IPS-18c (cell line): ENCODE results near the gene LIPE.

Source experiments
- H3K4me3 ChIP-seq: 2 replicates; pipeline ENCODE4 v1.7.0; 2013; ENCODE audit warnings: low read depth, mild to moderate bottlenecking, low read length, moderate library complexity; ENCODE audit not compliant: insufficient read depth
- H3K9me3 ChIP-seq: one replicate; pipeline ENCODE4 v1.6.1; 2013; ENCODE audit warnings: mild to moderate bottlenecking, low read length, moderate library complexity; ENCODE audit not compliant: control insufficient read depth, insufficient read depth

Gene LIPE

DNA sequence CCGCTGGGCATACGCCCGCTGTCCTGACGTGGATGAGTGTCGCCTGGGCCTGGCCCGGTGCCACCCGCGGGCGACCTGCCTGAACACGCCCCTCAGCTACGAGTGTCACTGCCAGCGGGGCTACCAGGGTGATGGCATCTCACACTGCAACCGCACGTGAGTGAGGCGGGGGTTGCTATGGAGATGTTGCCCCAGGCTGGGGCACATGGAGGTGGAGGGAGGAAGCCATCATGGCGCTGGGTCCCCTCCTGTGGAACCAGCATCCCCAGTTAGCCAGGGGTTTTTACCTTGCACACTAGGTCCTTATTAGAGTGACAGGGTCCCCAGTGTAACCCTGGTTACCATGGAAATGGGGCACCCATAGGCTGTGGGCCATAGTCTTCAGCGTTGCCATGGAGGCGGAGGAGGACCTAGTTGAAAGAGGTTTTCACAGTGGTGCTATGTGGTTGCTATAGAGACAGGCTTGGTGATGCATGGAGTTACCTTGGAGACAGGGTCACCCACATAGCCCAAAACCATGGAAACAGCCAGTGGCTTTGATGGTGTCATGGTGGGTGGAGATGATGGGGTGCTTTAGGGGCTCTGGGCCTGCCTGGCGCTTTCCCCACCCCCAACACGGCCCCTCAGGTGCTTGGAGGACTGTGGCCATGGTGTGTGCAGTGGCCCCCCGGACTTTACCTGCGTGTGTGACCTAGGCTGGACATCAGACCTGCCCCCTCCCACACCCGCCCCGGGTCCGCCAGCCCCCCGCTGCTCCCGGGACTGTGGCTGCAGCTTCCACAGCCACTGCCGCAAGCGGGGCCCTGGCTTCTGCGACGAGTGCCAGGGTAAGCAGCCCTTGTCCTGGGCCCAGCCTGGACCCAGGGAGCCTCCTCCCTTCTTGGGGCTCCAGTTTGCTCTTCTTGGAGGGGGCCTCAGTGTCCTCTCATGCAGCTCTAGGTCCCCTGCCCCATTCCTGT lies 74.6 kb downstream of the LIPE start:
- no peaks in the 10 kb centered on the region for H3K9me3 ChIP-seq
- H3K4me3 ChIP-seq: no peak overlapping the region
